ENCODE results near the gene HCCS.

DNA sequence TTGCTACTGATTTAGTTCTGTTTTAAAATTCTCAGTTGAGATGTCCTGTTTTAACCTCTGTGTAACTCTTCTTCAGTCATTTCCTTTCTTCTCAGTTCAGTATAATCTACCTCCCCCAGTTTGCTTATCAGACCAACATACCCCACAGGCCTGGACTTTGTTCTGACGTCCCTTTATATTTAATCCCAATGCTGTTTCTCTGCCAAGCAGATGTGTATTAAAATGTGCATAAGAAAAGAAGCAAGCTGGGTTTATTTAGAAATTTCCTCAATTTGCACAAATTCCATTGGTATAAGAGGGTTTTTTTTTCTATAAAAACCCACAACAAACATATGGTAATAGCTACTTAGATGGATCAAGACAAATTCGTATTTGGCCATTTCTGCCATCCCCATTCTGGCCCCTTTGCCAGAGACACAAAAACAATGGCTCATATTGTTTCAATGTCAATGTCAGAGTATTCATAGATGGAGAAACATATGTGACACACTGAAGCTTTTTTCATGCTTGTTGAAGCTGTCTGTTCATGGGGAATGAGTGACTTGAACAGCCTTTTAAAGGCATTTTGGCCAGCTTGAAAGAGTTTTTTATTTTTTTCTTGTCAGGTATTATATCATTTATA, 24.5 kb downstream of the HCCS start:
- TF ChIP-seq, protein P1, sequence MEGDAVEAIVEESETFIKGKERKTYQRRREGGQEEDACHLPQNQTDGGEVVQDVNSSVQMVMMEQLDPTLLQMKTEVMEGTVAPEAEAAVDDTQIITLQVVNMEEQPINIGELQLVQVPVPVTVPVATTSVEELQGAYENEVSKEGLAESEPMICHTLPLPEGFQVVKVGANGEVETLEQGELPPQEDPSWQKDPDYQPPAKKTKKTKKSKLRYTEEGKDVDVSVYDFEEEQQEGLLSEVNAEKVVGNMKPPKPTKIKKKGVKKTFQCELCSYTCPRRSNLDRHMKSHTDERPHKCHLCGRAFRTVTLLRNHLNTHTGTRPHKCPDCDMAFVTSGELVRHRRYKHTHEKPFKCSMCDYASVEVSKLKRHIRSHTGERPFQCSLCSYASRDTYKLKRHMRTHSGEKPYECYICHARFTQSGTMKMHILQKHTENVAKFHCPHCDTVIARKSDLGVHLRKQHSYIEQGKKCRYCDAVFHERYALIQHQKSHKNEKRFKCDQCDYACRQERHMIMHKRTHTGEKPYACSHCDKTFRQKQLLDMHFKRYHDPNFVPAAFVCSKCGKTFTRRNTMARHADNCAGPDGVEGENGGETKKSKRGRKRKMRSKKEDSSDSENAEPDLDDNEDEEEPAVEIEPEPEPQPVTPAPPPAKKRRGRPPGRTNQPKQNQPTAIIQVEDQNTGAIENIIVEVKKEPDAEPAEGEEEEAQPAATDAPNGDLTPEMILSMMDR (IDR thresholded peaks at IDR 0.05), result no peak
- TF ChIP-seq POLR2A (IDR thresholded peaks at IDR 0.05) (no peak), EP300 (IDR thresholded peaks at IDR 0.05) (no peak)

Measured in gastroesophageal sphincter (tissue), 3 donors.